ENCODE data around the gene SHROOM3. TPM values are rescaled to one million over a fixed set of nuclear protein-coding genes. Genes with fewer than 3 reads are reported as not detected.

SHROOM3 gene
- total RNA-seq, 4 donors from 2014 or later = 44.4 to 101 (median 88.5) TPM

DNA sequence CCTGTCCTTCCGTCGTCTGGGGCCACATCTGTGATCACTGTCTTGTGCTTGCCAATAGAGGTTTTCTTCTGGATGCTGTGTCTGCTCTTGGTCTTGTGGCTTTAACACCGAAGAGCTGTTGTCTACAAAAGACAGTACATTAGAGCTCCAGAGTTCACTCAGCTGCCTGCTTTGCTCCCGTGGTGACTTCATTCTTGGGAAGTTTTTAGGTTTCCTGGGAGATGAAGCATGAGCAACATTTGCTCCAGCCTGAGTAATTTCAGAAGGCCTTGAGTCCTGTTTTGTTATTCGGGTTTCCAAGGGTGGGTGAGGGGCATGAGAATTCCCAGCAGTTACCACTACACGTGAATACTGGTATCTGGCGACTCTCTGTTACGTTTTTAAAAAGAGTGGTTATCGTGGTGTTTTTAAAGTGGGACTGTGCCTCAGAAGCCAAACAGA is 189.2 kb downstream of the SHROOM3 start:
- no peaks in the 10 kb centered on the region for H3K9me3 ChIP-seq
- H3K4me1 ChIP-seq = peaks cover 15 to 73% (median 55%) of the 10 kb centered on the region in 4 donors
- intact Hi-C loops (cut with DNase I) = loop anchor here (10.0 kb wide), 1 partner anchor 131 kb away; no protein-coding TSS in a partner anchor
- peak overlapping the region; percentile 74 to 84 (median 82) for H3K27ac ChIP-seq (replicated peaks in 1 of 4)
- TF ChIP-seq, protein P1, sequence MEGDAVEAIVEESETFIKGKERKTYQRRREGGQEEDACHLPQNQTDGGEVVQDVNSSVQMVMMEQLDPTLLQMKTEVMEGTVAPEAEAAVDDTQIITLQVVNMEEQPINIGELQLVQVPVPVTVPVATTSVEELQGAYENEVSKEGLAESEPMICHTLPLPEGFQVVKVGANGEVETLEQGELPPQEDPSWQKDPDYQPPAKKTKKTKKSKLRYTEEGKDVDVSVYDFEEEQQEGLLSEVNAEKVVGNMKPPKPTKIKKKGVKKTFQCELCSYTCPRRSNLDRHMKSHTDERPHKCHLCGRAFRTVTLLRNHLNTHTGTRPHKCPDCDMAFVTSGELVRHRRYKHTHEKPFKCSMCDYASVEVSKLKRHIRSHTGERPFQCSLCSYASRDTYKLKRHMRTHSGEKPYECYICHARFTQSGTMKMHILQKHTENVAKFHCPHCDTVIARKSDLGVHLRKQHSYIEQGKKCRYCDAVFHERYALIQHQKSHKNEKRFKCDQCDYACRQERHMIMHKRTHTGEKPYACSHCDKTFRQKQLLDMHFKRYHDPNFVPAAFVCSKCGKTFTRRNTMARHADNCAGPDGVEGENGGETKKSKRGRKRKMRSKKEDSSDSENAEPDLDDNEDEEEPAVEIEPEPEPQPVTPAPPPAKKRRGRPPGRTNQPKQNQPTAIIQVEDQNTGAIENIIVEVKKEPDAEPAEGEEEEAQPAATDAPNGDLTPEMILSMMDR (IDR thresholded peaks at IDR 0.05) = peak in 1 of 3 experiments; percentile 6
- TF ChIP-seq POLR2AphosphoS5 (IDR thresholded peaks at IDR 0.05) = peak; percentile 74 to 79
- TF ChIP-seq POLR2A (IDR thresholded peaks at IDR 0.05; ENCODE audit: low read depth) = no peak
- TF ChIP-seq EP300 (IDR thresholded peaks at IDR 0.05) = peak; percentile 66
- H3K27me3 ChIP-seq = no peaks in the 10 kb centered on the region
- H3K4me3 ChIP-seq = peak overlapping the region in 3 of 4 donors; percentile 20 to 33 (median 23)
- H3K36me3 ChIP-seq = no peaks in the 10 kb centered on the region
- WGBS = 28% methylated on average over 9 of the region's 9 CpGs
- no peak for DNase-seq (ENCODE audit: extremely low spot score)

DNA sequence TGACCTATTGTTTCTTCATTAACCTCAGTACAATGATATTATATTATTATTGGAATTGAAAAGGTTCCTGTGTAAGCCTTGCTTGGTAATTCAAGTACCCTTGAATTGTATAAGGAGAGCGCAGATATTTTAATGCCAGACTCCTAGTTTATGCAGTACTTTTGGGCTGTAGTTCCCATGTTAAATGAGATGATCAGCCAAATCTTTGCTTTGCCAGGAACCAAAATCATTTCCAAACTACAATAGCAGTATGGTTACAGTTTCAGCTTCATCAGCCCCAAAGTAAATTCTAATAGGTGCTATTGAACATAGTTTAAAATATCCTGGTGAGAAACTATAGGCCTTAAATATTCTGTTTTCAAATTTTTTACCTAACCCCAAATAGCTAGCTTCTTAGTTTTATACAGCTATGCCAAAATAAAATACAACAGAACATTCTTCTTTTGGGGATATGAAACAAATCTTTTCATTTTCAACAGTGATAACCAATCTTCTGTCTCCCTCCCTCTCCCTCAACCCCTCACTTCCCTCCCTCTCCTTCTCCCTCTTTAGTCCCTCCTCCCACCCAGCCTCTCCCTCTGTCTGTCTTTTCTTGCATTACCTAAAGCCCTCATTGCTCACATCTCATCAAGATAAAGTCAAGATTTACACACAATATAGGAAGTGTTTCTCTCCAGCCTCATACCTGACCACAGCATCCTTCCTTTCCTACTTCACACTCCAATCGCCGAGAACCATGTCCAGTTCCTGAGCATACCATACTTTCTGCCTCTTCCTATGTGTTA is 190.1 kb downstream of the SHROOM3 start:
- H3K4me1 ChIP-seq = peaks cover 15 to 70% (median 55%) of the 10 kb centered on the region in 4 donors
- DNase-seq (ENCODE audit: extremely low spot score) = no peak
- intact Hi-C loops (cut with DNase I) = loop anchor here (10.0 kb wide), 1 partner anchor 130 kb away; no protein-coding TSS in a partner anchor
- peak overlapping the region in 2 of 4 donors; percentile 20 to 33 for H3K4me3 ChIP-seq
- no peak for TF ChIP-seq EP300 (IDR thresholded peaks at IDR 0.05)
- no peak for TF ChIP-seq POLR2A (IDR thresholded peaks at IDR 0.05; ENCODE audit: low read depth)
- TF ChIP-seq POLR2AphosphoS5 (IDR thresholded peaks at IDR 0.05) = no peak
- TF ChIP-seq, protein P1 (IDR thresholded peaks at IDR 0.05) = no peak
- H3K9me3 ChIP-seq = no peaks in the 10 kb centered on the region
- H3K27ac ChIP-seq (replicated peaks in 1 of 4) = peak overlapping the region; percentile 74 to 84 (median 82)
- WGBS = 85% methylated on average over 3 of the region's 3 CpGs
- no peaks in the 10 kb centered on the region for H3K27me3 ChIP-seq
- no peaks in the 10 kb centered on the region for H3K36me3 ChIP-seq

DNA sequence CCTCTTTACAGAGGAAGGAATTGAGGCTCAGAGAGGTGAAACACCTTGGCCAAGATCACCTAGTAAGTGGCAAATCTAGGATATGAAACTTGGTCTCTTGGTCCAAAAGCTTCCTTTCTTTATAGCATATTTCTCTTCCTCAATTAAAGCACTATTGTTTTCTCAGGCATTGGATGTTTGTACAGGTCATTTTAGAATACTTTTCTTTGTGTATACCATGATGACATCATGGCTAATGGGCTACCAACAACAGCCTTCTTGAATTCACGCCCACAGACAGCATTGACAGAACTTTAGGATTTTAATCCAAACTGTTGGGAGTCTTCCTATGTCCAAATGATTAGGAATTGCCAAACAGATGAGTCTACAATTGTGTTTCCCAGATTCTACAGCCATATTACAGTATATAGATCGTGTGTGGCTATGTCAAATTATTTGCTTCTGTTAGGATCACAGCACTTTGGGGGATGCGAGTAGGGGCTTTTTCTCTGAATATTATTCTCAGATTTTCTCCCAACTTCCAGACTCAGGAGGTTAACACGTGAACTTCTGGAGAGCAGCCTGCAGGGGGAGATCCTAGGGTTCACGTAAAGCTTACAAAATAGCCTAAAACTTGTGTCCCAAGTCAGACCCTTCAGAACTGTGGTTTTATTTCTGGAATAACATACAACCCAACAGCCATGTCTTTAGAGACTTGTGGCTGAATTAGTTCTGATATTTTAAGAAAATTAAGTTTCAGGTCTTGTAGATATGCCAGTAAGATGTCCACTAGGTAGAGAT is 191.8 kb downstream of the SHROOM3 start:
- no peak for DNase-seq (ENCODE audit: extremely low spot score)
- H3K4me3 ChIP-seq = no peak overlapping the region
- intact Hi-C loops (cut with DNase I) = loop anchor here (10.0 kb wide), 1 partner anchor 128 kb away; no protein-coding TSS in a partner anchor
- peaks cover 15 to 56% (median 44%) of the 10 kb centered on the region in 4 donors for H3K4me1 ChIP-seq
- WGBS = 93% methylated on average over 5 of the region's 5 CpGs
- H3K36me3 ChIP-seq = no peaks in the 10 kb centered on the region
- TF ChIP-seq, protein P1 (IDR thresholded peaks at IDR 0.05) = peak in 1 of 3 experiments; percentile 3
- no peak for TF ChIP-seq EP300 (IDR thresholded peaks at IDR 0.05)
- no peaks in the 10 kb centered on the region for H3K27me3 ChIP-seq
- H3K27ac ChIP-seq (replicated peaks in 1 of 4) = peak overlapping the region; percentile 24 to 84 (median 78)
- no peaks in the 10 kb centered on the region for H3K9me3 ChIP-seq

DNA sequence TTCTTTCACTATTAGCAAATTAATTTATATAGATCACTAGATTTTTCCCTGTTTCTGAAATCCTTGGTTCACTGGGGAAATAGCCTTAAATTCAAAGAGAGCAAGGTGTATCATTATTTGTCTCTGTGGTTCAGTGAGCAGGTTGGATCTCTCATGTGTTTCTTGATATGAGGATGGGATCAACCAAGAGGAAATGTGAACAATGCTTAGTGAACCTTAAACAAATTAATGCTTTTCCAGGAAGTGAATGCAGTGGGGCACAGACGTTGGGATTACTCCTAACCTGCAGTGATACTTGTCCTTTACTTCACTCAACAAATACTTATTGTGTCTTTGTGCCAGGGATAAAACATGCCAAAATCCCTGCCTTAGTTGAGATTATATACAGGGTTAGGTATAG is 193.2 kb downstream of the SHROOM3 start:
- Histone ChIP-seq H3K4me1 (peaks cover 6 to 42% (median 30%) of the 10 kb centered on the region in 4 donors), H3K27ac (replicated peaks in 1 of 4) (no peak overlapping the region), H3K4me3 (no peak overlapping the region), H3K9me3 (no peaks in the 10 kb centered on the region), H3K36me3 (no peaks in the 10 kb centered on the region), H3K27me3 (no peaks in the 10 kb centered on the region)
- 63% methylated on average over 1 of the region's 1 CpG for WGBS
- intact Hi-C loops (cut with DNase I) = loop anchor here (10.0 kb wide), 1 partner anchor 127 kb away; no protein-coding TSS in a partner anchor
- no peak for DNase-seq (ENCODE audit: extremely low spot score)
- TF ChIP-seq POLR2AphosphoS5 (IDR thresholded peaks at IDR 0.05) = no peak
- TF ChIP-seq, protein P1 (IDR thresholded peaks at IDR 0.05) = no peak
- TF ChIP-seq EP300 (IDR thresholded peaks at IDR 0.05) = no peak
- no peak for TF ChIP-seq POLR2A (IDR thresholded peaks at IDR 0.05; ENCODE audit: low read depth)

Data from esophagus muscularis mucosa (tissue), 4 donors.